IPS-18a (cell line): Measurements from ENCODE around the gene RNF25.

Source experiments
- H3K27ac ChIP-seq: one replicate; pipeline ENCODE4 v1.5.1; 2013; ENCODE audit warnings: low read length
- H3K27me3 ChIP-seq: one replicate; pipeline ENCODE4 v1.6.1; 2013; ENCODE audit warnings: mild to moderate bottlenecking, low read length; ENCODE audit not compliant: control insufficient read depth, insufficient read depth
- H3K36me3 ChIP-seq: one replicate; pipeline ENCODE4 v1.6.1; 2013; ENCODE audit warnings: low read depth, low read length; ENCODE audit not compliant: control insufficient read depth
- H3K4me1 ChIP-seq: one replicate; pipeline ENCODE4 v1.6.1; 2013; ENCODE audit warnings: low read depth, low read length; ENCODE audit not compliant: control insufficient read depth
- H3K4me3 ChIP-seq: one replicate; pipeline ENCODE4 v1.5.1; 2013; ENCODE audit warnings: low read length
- H3K9ac ChIP-seq: one replicate; pipeline ENCODE4 v1.6.1; 2013; ENCODE audit warnings: mild to moderate bottlenecking, low read length, moderate library complexity
- H3K9me3 ChIP-seq: one replicate; pipeline ENCODE4 v1.6.1; 2013; ENCODE audit warnings: low read depth, low read length; ENCODE audit not compliant: control insufficient read depth

RNF25 gene

DNA sequence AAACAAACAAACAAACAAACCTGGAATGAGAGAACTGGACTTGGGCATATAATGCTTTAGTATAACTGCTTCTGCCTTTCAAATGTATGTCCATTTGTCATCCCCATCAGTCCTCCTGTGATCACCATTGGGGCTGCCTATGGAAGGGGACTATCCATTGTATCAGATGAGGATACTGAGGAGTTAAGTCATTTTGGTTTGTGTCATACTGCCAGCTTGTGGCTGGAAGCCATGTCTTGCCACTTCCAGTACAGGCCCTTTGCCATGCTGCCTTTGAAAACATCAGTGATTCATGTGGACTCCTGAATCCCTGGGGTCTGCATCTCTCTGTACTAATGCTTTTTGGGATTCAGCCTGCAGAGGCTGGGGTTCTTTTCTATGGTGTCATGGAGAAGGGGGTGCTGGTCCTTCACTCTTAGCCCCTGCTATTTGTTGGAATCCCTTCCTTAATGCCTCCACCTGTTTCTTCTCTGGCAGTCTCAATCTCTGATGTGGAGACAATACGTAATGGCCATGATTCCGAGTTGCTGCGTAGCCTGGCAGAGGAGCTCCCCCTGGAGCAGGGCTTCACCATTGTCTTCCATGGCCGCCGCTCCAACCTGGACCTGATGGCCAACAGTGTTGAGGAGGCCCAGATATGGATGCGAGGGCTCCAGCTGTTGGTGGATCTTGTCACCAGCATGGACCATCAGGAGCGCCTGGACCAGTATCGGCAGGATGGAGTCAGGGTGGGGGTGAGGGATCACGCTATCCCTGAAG, 53.5 kb downstream of the RNF25 start:
- no peak overlapping the region for H3K27ac ChIP-seq
- no peak overlapping the region for H3K9ac ChIP-seq
- no peaks in the 10 kb centered on the region for H3K9me3 ChIP-seq
- no peaks in the 10 kb centered on the region for H3K36me3 ChIP-seq
- no peaks in the 10 kb centered on the region for H3K27me3 ChIP-seq
- no peak overlapping the region for H3K4me3 ChIP-seq
- no peaks in the 10 kb centered on the region for H3K4me1 ChIP-seq

DNA sequence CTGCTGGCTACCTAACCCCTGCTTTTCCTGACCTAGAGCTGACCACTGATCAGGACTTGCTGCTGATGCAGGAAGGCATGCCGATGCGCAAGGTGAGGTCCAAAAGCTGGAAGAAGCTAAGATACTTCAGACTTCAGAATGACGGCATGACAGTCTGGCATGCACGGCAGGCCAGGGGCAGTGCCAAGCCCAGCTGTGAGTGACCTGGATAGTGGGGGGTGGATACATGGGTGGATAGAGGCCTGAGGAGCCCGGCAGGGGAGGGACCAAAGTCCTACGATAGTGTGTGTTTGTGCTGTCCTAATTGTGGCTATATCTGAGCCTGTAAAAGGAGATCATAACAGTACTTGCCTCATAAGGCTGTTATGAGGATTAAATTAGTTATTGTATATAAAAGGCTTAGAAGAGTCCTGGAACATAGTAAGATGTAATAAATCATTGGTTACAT, 55.9 kb downstream of the RNF25 start:
- no peaks in the 10 kb centered on the region for H3K9me3 ChIP-seq
- H3K9ac ChIP-seq: no peak overlapping the region
- H3K4me1 ChIP-seq: no peaks in the 10 kb centered on the region
- no peaks in the 10 kb centered on the region for H3K27me3 ChIP-seq
- no peak overlapping the region for H3K27ac ChIP-seq
- no peak overlapping the region for H3K4me3 ChIP-seq
- no peaks in the 10 kb centered on the region for H3K36me3 ChIP-seq
